NCI-H187 (cell line): ENCODE measurements around the gene TRPM1.

Experiments used
- DNase-seq, 2 experiments: peaks; one replicate each; lab custom pipeline; 2025; lab: John Stamatoyannopoulos, UW

The TRPM1 gene

DNA sequence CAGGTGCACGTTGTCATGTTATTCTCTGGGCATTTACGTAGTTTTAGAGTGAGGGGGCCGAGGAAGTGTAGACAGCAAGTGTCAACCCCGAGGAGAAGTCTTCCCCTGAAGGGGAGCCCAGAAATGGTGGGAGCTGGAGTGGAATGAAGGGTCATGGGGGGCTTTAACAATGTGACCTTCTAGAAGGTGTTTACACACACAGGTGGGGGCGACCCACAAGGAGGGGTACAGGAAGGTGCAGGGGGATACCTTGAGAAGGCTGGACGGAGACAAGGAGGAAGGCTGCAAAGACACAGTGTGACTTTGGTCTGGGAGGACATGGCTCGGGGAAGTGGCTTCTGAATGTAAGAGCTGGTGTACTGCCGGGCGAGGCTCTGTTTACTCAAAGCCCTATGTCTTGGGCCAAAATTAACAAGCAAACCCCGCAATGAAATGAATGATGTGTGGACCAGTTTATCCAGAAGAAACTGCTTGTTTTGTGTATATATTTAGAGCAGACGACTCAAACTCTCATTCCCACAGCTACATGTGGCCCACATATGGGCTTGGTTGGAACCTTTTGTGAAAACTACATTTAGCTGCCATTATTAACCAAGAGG is 18.7 kb downstream of the TRPM1 start:
- no peak for DNase-seq

- DNase-seq, result no peak
These were observed 19.8 kb downstream of the TRPM1 start for GRCh38 chr15:31081588-31082250.

- no peak for DNase-seq
These were observed 20.5 kb downstream of the TRPM1 start for GRCh38 chr15:31081056-31081455.

GRCh38 chr15:31080591-31081014 is 20.9 kb downstream of the TRPM1 start:
- DNase-seq, result no peak

DNA sequence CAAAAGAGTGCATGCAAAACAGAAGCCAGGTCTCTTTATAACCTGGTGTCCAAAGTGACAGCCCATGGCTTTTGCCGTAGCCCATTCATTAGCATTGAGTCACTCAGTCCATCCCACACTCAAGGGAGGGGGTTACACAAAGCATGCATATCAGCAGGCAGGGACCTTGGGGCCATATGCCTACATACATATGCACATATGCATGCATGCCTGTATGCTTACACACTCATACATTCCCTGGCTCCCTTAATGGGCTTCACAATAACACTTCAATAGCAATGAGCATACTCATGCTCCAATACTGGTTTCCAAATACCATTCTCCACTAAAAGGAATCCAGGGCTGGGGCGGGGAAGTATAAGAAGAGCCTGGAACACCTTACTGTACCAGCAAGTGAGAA is 22.0 kb downstream of the TRPM1 start:
- no peak for DNase-seq

GRCh38 chr15:31078471-31078870 is 23.1 kb downstream of the TRPM1 start:
- no peak for DNase-seq

DNA sequence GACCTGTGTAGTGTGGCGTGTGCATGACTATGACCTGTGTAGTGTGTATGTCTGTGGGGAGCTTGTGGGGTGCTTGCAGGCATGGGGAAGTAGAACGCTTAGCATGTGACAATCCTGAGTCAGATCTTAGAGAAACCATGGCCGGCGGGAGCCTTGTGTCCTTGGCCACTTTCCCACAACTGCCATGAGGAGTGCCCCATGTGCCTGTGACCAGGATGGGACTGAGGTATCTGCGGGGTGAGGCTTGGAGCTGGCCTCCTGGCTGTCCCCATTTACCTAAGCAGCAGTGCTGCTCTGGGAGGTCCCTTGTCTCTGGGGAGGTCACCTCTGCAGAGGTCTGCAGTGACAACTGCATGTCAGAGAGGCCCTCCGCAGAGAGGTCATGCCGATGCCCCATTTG is 23.6 kb downstream of the TRPM1 start:
- no peak for DNase-seq

- DNase-seq, result peak; percentile 49 to 62
These were observed 24.3 kb downstream of the TRPM1 start for GRCh38 chr15:31077181-31077580.

GRCh38 chr15:31074321-31074720 is 27.2 kb downstream of the TRPM1 start:
- no peak for DNase-seq

DNA sequence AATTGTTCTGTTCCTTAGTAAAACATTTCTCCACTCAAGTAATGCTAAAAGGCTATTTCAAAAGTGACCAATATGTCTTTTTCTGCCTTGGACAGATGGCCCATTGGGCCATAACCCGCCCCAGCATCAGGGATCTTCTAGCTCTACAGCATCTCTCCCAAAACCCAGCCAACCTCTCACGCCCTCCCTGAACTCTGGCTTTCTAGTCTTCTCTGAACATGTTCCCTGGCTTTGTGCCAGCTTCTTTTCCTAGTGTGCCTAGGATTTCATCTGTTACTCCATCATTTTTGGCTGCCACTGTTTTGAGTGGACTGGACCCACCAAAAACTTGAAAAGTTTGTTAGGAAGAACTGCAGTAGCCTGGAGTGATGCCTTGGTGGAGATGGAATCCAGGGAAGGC is 30.7 kb downstream of the TRPM1 start:
- DNase-seq, result no peak

- DNase-seq, result no peak
These were observed 32.0 kb downstream of the TRPM1 start for GRCh38 chr15:31069360-31070000.

DNA sequence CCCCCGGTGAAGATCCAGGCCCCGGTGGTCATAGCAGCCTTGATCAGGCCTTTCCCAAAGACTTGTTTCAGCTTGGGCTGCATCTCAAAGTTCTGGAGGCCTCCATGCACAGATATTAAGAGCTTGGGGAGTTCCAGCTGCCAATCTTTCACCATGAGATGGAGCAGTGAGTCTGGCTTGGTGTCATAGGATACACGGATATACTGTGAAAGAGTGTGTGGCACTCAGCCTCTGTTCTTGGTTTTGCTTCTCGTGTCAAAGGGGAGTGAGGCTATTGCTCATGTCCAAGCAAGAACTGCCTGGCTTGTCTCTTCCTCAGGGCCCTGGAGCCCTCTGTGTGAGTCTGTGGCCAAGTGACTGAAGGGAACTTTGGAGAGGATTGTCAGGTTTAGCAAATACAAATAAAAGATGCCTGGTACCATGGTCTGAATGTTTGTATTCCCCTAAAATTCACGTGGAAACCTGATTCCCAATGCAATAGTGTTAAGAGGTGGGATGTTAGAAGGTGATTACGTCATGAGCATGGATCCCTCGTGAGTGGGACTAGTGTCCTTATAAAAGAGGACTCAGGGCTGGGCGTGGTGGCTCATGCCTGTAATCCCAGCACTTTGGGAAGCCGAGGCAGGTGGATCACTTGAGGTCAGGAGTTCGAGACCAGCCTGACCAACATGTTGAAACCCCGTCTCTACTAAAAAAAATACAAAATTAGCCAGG is 33.5 kb downstream of the TRPM1 start:
- DNase-seq, result no peak

- DNase-seq, result no peak
These were observed 35.7 kb downstream of the TRPM1 start for GRCh38 chr15:31065824-31066223.

DNA sequence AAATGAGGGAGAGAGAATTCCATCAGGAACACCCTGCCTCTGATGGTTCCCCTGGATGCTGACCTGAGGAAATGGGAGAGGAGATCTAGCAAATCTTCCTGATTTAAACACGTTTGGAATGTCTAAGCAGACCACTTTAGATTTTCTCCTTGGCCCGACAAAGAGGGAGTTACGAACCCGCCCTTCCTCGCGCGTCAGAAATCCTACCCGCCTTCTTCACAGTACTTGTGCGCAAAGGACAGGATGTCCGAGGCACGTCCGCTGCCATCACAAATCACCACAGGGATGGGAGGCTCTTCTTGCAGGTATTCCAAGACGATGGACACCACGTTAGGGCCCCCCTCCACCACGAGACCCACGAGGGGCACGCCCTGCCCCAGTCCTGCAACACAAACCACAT is 38.6 kb downstream of the TRPM1 start:
- no peak for DNase-seq

GRCh38 chr15:31062310-31062847 is 39.1 kb downstream of the TRPM1 start:
- DNase-seq, result no peak

- no peak for DNase-seq
These were observed 40.9 kb downstream of the TRPM1 start for GRCh38 chr15:31060429-31061140.

GRCh38 chr15:31058236-31058962 is 43.1 kb downstream of the TRPM1 start:
- DNase-seq, result no peak

DNA sequence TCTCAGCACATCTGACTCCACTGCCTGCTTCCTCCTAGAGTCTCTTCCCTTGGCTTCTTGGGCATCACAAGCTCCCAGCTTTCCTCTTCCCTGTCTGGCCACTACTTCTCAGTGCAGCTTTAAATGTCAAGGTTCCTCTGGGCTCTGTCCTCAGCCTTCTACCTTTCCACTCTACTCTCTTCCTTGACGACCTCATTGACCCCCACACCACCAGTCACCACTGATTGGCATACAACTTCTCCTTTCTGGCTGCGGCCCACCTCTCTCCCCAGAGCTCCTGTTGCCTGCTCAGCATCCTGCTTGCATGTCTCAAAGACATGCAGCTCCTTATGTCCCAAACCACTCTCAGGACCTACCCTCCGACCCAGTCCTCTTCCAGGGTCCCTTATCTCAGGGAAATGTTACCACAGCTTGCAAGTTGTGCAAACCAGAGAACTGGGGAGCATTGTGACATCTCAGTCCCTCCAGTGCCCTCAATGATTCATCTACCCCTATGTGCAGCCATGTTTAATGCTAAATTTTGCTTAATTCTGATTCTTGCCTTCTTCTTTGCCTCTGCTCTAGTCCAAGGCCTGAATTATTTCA is 49.9 kb downstream of the TRPM1 start:
- DNase-seq, result no peak

DNA sequence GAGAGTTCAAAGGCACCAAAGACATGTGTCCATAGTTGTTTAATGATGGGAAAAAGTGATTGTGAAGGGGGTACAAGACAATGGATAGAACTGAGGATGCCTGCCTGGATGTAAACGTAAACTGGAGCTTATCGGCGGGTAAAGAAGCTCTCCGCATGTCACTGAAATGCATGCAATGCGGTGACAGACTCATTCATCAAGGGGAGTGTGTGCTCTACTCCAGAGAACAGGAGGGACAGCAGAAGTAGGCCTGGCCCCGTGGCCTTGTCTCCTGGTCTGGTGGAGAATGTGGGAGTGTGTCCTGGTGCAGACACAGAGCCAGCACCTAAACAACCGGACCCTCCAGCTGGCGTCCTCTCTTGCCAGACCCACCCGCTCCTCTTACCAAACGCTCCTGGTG is 50.6 kb downstream of the TRPM1 start:
- DNase-seq, result no peak

GRCh38 chr15:31049682-31050615 is 51.6 kb downstream of the TRPM1 start:
- DNase-seq, result no peak
